GM12874 (cell line): ENCODE results near the gene FLAD1.

ENCODE experiments used
- CTCF ChIP-seq: IDR thresholded peaks from 2 replicates; pipeline ENCODE4 v1.5.1; 2011; ENCODE audit warnings: low read depth, mild to moderate bottlenecking, control low read depth, low read length, moderate library complexity; ENCODE audit not compliant: insufficient read depth

Gene FLAD1

DNA sequence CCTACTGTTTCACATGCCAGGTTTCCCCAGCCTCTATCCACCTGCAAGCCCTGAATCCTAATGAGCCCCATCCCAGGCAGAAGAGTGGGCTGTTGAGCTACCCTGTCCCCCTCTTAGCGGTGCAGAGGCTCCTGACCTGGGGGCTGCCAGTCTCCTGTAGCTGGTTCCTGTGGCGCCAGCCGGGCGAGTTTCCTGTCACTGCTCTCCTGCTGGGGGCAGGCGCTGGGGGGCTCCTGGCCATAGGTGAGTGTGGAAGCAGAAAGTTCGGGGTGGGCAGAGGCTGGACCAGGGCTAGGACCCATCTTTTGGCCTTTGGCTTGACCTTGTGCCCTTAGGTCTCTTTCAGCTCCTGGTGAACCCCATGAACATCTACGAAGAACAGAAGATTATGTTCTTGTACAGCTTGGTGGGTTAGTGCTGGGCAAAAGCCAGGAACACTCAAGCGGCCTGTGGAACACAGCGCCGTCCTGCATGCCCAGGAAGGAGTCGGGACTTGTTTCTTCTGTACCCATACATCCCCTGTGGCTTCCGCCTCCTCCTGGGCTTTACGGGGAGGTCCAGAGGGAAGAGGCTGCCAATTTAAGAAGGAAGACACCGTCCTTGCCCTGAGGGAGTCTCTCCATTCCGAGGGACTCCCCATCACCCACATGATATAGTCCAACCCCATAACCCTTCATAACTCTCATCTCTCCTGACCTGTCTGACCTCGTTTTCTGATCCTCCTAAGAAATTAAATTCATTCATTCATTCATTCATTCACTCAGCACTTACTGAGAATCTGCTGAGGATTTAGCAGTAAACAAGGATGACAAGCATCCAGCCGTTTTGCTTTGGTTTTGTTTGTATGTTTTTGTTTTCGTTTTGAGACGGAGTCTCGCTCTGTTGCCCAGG lies 51.4 kb downstream of the FLAD1 start:
- TF ChIP-seq CTCF, result no peak

DNA sequence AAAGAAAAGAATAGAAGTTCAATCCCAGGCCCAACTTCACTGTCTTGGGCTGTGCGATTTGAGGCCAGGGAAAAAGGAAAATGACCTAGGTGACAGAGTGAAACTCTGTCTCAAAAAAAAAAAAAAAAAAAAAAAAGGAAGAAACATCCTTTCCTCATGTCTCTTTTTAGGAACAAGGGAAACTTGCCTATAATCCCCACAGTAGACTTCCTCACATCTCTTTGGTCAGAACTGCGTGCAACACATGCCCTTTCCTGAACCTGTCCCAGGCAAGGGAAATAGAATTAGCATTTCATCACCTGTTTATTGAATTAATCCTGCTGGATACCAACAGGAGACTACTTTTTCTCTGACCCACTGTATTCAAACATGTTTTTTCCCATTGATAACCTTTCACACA lies 52.8 kb downstream of the FLAD1 start:
- no peak for TF ChIP-seq CTCF

- TF ChIP-seq CTCF, result no peak
These were observed 53.9 kb downstream of the FLAD1 start for GRCh38 chr1:155037043-155037442.

DNA sequence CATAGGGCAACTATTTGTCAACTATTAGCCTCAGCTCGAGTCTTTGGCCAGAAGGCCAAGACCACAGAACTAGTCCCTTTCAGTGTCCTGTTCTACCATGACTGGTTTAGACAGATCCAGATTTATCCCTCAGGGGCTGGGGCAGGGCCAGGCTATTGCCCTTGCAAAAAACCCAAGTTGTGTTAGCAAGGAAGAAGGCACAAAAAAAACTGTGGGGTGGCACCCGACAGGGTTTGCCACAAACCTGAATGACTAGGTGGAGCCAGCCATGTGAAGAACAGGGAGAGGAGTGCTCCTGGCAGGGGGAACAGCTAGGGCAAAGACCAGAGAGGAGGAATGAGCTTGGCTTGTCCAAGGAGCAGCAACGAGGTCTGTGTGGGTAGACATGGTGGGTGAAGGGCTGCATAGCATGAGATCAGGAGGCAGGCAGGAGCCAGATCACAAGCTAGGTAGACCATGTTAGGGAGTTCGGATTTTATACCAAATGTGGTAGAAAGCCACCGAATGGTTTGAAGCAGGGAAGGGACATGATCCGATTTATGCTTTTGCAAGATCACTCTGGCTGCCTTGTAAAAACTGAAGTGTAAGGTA lies 54.8 kb downstream of the FLAD1 start:
- no peak for TF ChIP-seq CTCF

DNA sequence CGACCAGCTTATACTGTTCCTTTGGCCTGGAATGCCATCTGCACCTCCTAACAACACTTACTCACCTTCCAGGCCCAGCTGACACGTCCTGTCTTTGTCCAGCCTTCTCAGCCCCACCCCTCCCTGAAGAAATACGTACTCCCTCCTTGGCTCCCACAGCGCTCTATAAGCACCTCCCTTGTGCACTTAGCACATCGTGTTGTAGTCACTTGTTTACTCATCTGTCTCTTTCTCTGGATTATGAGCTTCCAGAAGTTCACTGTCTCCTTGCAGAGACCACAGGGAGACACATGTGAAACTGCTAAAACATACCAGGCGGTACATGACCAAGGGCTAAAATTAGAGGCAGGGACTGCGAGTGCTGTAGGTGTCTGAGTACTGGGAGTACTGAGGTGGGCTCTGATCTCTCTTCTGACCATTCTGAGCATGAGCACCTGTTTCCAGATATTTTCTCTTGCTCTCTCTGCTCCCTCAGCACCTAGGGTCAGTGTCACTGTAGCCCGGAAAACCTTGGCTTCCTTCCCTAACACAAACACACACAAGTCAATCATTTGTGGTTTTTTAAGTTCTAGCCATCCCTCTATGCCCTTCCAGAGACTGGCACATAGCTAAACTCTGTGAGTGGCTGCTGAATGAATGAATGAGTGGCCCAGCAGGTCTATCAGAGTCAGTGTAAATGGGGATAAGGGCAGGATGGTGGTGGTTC lies 55.6 kb downstream of the FLAD1 start:
- no peak for TF ChIP-seq CTCF

- TF ChIP-seq CTCF, result no peak
These were observed 56.1 kb downstream of the FLAD1 start for GRCh38 chr1:155039308-155039669.

- no peak for TF ChIP-seq CTCF
These were observed 57.4 kb downstream of the FLAD1 start for GRCh38 chr1:155040358-155041093.
